ENCODE measurements around the gene GJB5.
A peak's percentile ranks its signal among the peaks of the same experiment; 100 is the strongest.
"Not testable (repeated sequence)": the region's sequence is repeated elsewhere in the genome, so short reads cannot be mapped to it uniquely, and the experiment has no call there.

Gene GJB5

DNA sequence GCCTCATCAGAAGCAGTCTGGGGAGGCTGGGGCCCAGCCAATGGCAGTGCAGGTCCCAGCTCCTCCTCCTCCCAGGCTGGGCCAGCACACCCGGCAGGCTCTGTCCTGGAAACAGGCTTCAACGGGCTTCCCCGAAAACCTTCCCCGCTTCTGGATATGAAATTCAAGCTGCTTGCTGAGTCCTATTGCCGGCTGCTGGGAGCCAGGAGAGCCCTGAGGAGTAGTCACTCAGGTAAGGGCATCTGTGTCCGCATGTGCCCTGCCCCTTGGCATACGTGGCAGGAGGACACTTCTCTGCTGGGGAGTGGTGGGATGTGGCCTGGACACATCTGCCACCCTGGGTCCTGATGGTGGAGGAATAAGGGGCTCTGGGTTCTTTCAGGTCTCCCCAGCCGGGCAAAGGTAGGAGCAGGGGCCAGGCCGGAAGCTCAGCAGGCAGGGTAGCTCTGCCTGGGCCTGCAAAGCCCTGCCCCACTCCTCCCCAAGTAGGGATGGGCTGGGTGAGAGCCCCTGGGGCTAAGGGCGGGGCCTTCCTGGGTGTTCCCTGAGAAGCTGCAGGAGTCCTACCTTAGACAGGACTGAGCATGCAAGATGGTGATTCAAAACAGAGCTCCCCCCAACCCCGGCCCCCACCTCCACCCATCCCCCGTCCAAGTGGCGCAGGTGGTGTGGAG is at the start of gene GJB5:
GJB5 (plus strand) TSS at position 84 of the 674 bp plus-strand sequence. CDS start 2,284 bp downstream, outside the sequence.
- DNase-seq = no peak

GRCh38 chr1:34705077-34705476 is 49.8 kb upstream of the GJB5 start:
- no peak for DNase-seq

DNA sequence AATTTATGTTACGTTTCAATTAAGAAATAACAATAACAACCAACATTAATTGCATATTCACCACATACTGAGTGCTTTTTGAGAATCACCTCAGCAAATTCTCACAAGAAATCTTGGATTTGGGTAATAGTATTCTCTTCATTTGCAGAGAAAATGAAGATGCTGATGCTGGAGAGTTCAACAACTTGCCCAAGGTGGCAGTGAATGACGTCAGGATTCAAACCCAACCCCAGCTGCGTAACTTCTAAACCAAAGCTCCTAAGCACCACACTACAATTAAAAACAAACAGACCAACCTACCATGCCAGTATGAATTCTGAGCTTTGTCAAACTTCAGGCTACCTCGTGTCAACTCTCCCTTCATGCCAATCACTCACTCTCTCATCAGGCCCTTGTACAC is 46.7 kb upstream of the GJB5 start:
- DNase-seq = no peak

DNA sequence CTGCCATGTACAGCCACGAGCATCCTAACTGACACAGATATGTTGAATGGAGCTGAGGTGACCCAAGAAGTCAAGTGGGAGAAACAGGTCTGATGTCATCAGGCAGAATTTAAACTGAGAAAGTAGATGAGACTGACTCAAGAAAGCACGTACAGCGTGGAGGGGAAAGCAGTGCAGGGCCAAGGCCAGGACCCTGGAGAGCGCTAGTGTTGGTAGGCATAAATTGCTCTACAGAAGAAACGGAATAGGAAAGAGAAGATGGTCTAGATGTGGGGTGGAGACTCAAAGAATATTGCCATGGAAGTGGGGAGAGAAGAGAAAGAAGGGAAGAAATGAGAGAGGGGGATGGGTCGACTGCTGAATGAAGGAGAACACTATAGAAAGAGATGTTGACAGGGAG is 45.3 kb upstream of the GJB5 start:
- no peak for DNase-seq

- DNase-seq = no peak
Observed at GRCh38 chr1:34710812-34711211, 44.0 kb upstream of the GJB5 start.

DNA sequence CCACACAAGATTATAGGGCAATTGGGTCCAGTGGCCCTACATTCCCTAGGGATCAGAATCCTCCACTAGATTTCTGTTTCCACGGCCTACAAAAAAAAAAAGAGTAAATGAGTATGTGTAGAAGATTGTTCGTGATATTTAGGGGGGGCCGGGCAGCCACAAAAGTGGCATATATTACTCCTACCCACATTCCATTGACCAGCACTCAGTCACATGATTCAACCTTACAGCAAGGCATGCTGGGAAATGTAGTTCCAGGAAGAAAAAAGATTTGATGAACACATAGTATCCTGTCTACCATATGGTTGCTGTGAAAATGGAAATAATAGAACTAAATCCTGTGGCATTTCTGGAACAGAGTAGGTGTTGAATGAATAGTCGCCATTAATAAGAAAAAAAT is 43.4 kb upstream of the GJB5 start:
- DNase-seq = no peak

DNA sequence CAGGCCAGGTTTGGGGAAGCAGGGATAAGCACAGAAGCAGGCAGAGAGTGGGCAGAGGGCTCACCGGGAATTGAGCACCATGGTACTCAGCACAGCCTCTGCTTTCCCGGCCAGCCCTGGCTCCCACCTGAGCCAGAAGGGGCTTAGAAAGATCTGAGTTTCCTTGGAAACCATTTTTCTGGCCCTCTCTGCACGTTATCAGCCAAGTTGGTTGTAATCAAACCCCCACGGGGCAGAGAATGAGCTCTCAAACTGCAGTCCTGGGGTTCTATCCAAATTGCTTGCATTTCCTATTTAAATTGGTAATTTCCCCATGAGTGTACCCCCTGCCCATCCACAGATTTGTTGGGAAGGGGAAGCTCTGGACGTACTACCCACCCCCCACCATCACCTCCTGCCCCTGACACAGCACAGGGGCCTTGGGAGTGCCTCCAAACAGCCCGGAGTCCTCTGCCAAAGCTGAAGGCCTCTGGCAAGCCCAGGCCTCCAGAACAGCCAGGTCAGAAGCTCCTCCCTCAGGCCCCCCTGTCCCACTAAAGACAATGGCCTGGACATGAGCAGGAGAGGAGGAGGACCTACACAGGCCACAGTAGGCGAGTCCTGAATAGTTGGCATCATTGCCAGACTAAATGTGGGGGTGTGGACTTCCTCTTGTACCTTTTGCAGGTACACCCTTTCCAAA is 42.7 kb upstream of the GJB5 start:
- no peak for DNase-seq

- no peak for DNase-seq
Observed at GRCh38 chr1:34713443-34713842, 41.4 kb upstream of the GJB5 start.

DNA sequence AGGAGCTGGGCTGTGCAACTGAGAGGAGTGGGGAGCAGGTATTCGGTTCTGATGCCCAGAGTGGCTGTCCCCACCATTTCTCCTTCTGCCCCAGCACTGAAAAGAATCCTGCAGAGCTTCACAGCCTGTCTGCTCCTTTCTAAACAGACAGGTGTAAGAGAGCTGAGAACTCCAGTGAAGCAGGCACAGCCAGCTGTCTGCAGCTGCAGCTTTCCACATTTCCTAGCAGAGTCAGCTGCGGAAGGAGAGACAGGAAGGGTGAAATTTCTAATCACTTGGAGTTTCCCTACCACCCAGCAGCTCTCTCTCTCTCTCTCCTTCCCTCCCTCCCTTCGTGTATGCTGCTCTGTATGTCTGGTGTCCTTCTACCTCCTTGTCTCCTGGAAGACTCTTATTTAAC is 40.5 kb upstream of the GJB5 start:
- DNase-seq = no peak

GRCh38 chr1:34715139-34715538 is 39.7 kb upstream of the GJB5 start:
- DNase-seq = no peak

GRCh38 chr1:34721241-34721640 is 33.6 kb upstream of the GJB5 start:
- DNase-seq = no peak

- DNase-seq = no peak
Observed at GRCh38 chr1:34721646-34722355, 33.0 kb upstream of the GJB5 start.

DNA sequence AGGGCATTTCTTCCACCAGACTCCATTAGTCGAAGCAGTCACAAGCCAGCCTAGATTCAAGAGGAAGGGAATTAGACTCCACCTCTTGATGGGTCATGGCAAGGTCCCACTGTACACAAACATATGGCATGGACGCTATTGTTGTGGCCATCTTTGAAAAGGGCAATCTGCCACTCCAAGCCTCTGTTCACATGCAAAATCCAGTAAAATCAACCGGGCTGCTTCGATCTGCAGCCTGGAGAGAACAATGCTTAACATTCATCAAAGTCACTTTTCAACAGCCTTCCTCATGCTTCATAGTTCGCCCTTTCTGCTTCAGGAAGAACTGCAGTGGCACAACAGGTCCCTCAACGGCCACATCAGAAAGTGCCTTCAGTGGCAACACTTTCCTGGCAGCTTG is 28.0 kb upstream of the GJB5 start:
- no peak for DNase-seq

DNA sequence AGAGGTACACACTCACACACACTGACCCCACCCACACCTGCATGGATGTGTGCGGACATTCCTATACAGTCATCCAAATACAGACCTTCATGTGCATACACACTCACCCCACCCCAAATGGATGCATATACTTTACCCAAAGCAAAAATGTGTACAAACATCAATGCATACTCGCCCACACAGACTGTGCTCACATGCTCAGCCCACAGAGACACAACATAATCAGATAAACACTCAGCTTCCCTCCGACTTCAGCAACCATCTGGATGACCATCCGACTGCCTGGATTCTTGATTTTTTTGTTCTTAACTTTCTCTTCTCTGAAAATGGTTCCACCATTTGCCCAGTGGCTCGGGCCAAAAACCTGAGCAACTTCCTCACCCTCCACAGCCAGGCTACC is 24.4 kb upstream of the GJB5 start:
- no peak for DNase-seq

GRCh38 chr1:34732831-34733230 is 22.0 kb upstream of the GJB5 start:
- not testable (repeated sequence) for DNase-seq

- DNase-seq = no peak
Observed at GRCh38 chr1:34736692-34737091, 18.2 kb upstream of the GJB5 start.

DNA sequence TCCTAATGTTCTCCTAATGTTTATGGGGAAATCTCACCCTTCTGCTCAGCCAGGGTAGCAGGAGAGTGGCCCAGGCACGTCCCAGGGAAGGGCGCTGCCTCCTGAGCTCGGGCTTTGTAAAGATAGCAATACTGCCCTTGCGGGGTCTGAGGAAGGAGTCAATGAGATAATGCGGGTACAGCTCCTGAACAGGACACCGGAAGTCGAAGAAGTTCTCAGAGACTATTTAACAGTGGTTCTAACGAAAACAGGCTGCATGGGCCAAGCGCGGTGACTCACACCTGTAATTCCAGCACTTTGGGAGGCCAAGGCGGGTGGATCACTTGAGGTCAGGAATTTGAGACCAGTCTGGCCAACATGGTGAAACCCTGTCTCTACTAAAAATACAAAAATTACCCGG is 17.6 kb upstream of the GJB5 start:
- not testable (repeated sequence) for DNase-seq

- DNase-seq = no peak
Observed at GRCh38 chr1:34739613-34740012, 15.2 kb upstream of the GJB5 start.

- no peak for DNase-seq
Observed at GRCh38 chr1:34740161-34740868, 14.5 kb upstream of the GJB5 start.

GRCh38 chr1:34742667-34743270 is 12.1 kb upstream of the GJB5 start:
- DNase-seq = peak; percentile 2

DNA sequence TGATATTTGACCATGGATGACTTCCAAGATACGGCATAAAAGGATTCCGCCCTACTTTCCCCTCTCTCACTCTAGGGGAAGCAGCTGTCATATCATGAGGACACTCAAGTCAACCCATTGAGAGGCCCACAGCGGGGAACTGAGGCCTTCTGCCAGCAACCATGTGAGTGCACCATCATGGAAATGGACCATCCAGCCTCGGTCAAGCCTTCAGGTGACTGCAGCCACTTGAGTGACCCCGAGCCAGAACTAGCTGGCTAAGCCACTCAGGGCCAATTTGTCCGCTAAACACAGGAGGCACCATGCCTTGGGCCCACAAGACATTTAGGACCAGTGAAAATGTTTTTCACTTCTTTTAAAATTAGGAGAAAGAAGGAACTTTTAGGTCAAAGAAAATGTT is 11.1 kb upstream of the GJB5 start:
- no peak for DNase-seq

DNA sequence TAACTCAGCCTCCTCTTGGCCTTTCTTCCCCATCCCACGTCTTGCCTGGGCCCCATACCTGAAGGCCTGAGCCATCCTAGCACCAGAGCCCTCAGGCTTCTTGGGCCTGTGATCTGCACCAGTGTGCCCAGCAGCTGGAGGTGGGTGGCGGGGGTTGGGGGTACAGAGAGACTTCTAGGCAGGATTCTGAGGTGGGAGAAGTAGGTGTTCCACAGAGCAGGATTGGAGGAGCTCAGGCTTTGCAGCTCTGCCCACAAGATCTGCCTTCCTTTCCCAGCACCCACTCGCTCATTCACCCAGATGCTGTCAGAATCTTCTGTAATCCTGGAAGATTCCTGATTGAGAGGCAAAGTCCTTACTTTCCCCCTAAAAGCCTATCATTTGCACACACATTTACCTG is 10.0 kb upstream of the GJB5 start:
- no peak for DNase-seq

DNA sequence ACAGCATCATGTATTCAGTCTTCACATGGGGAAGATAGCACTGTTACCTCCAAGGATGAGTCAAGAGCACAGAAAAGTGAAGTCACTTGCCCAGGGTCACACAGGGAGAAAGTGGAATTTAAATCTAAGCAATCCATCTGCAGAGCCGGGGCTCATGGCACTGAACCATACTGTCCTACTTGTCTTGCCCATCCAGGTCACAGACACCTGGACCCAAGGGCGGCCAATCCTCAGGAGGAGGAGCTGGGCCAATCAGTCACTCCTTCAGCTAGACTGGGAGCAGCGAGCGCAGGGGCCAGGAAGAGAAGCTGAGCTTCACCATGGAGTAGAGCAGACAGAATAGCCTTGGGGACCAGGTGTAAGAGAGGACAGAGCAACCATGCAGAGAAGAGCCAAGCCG is 9.2 kb upstream of the GJB5 start:
- DNase-seq = no peak

Data from amniotic stem cell (primary cell).